Measurements from ENCODE around the gene NDUFA13. TPM values are rescaled to one million over a fixed set of nuclear protein-coding genes. Genes with fewer than 3 reads are reported as not detected.

The NDUFA13 gene
- total RNA-seq, 1 donor from 2014 or later: 47.9 TPM

- no peak overlapping the region for H3K27ac ChIP-seq
- intact Hi-C loops (cut with DNase I): no loop called here
- peaks cover 17% of the 10 kb centered on the region for H3K4me1 ChIP-seq
- DNase-seq (ENCODE audit: extremely low spot score in 2 of 2): no peak
- H3K36me3 ChIP-seq: peaks cover 0 to 19% of the 10 kb centered on the region in 2 donors
- H3K9me3 ChIP-seq: no peaks in the 10 kb centered on the region
- H3K27me3 ChIP-seq: no peaks in the 10 kb centered on the region
- H3K4me3 ChIP-seq: no peak overlapping the region
- TF ChIP-seq POLR2A (IDR thresholded peaks at IDR 0.05) (no peak), CTCF (IDR thresholded peaks at IDR 0.05) (no peak), POLR2AphosphoS5 (IDR thresholded peaks at IDR 0.05; ENCODE audit: insufficient read depth in 1 of 2, low read depth in 1 of 2) (no peak)
Observed at GRCh38 chr19:19527674-19528625, 11.9 kb downstream of the NDUFA13 start.

DNA sequence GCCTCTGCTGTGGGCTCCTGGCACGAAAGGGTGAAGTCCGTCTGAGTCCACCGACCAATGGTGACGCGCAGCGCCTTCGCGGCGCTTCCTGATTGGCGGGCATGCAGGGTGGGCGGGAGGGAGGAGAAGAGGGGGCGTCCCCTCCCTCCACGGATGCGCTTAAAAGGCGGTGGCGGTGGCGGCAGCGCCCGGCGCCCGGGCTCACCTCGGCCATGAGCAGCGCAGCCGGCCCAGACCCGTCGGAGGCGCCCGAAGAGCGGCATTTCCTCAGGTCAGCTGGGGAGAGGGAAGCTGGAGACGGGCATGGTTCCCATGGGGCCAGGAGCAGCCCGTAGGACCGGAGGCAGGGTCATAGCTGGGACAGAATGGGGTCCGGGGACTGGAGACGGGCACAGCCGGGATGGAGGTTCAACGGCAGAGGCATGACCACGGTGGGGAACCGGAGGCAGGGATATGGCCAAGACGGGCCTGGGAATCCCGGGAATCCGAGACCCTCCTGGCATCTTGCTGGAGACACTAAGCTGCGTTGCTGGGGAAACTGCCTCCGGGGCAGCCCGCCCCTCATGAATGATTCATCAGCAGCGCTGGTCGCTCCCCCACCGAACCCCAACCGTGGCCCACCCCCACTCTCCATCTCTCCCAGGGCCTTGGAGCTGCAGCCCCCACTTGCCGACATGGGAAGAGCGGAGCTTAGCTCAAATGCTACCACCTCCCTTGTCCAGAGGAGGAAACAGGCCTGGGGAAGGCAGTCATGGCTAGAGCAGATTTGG, 12.9 kb downstream of the NDUFA13 start, which contains the start of gene YJEFN3:
Gene YJEFN3 (plus strand): TSS at position 191 of the 770 bp plus-strand sequence. CDS start 22 bp downstream, at position 213.
- intact Hi-C loops (cut with DNase I): no loop called here
- H3K4me1 ChIP-seq: peaks cover 17% of the 10 kb centered on the region
- H3K36me3 ChIP-seq: peaks cover 0 to 19% of the 10 kb centered on the region in 2 donors
- no peaks in the 10 kb centered on the region for H3K27me3 ChIP-seq
- no peak within 1 kb of the TSS for H3K27ac ChIP-seq
- no peak for DNase-seq (ENCODE audit: extremely low spot score in 2 of 2)
- peak within 1 kb of the TSS; percentile 20 to 30 for H3K4me3 ChIP-seq
- no peaks in the 10 kb centered on the region for H3K9me3 ChIP-seq
- TF ChIP-seq CTCF (IDR thresholded peaks at IDR 0.05) (no peak), POLR2AphosphoS5 (IDR thresholded peaks at IDR 0.05; ENCODE audit: insufficient read depth in 1 of 2, low read depth in 1 of 2) (no peak), POLR2A (IDR thresholded peaks at IDR 0.05) (no peak)

- Histone ChIP-seq H3K27ac (no peak overlapping the region), H3K9me3 (no peaks in the 10 kb centered on the region), H3K27me3 (no peaks in the 10 kb centered on the region), H3K36me3 (peaks cover 0 to 19% of the 10 kb centered on the region in 2 donors), H3K4me1 (peaks cover 17% of the 10 kb centered on the region), H3K4me3 (no peak overlapping the region)
- intact Hi-C loops (cut with DNase I): loop anchor here (5.0 to 10.0 kb wide), 2 partner anchors 112 to 745 kb away; partner anchors contain the start of gene GMIP
- TF ChIP-seq POLR2AphosphoS5 (IDR thresholded peaks at IDR 0.05; ENCODE audit: insufficient read depth in 1 of 2, low read depth in 1 of 2): no peak
- TF ChIP-seq POLR2A (IDR thresholded peaks at IDR 0.05): no peak
- DNase-seq (ENCODE audit: extremely low spot score in 2 of 2): no peak
Observed at GRCh38 chr19:19529783-19530422, 13.9 kb downstream of the NDUFA13 start.

DNA sequence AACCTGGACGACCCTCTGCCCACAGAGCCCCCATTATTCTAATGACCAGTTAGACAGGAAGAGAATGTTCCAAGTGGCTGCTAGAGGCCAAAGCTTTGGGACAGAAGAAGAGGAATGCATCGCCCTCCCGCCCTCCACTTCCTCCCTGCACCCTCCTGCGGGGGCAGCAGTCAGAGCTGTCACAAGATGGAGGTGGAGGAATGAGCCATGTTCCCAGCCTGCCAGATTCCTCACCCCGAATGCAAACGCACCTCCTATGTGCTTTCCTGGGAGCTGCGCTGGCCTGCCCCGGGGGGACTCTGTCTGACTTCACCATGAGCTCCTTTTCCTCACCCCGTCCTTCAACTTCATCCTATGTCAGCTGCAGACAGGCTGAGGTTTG, 14.4 kb downstream of the NDUFA13 start:
- no peak for TF ChIP-seq POLR2AphosphoS5 (IDR thresholded peaks at IDR 0.05; ENCODE audit: insufficient read depth in 1 of 2, low read depth in 1 of 2)
- no peak for TF ChIP-seq CTCF (IDR thresholded peaks at IDR 0.05)
- TF ChIP-seq POLR2A (IDR thresholded peaks at IDR 0.05): no peak
- intact Hi-C loops (cut with DNase I): loop anchor here (5.0 to 10.0 kb wide), 2 partner anchors 112 to 744 kb away; partner anchors contain the start of gene GMIP
- Histone ChIP-seq H3K27me3 (no peaks in the 10 kb centered on the region), H3K4me3 (no peak overlapping the region), H3K27ac (no peak overlapping the region), H3K36me3 (peaks cover 0 to 19% of the 10 kb centered on the region in 2 donors), H3K9me3 (no peaks in the 10 kb centered on the region), H3K4me1 (peaks cover 17% of the 10 kb centered on the region)
- no peak for DNase-seq (ENCODE audit: extremely low spot score in 2 of 2)

DNA sequence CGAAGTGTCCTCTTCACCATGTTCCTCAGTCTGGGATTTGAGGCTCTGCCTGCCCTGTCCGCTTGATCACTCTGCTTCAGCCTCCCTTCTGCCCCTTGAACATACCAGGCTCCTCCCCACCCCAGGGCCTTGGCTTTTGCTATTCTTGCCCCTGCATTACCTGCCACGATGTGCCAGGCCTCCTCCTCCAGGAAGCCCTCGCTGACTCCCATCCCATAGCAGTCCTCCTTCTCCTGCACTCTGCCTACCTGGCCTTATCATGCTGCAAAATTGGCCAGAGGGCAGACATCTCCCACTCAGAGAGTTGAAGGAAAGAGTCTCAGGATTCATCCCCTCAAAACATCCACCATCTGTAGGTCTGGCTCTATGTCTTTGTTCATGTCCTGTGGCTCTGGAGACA, 14.9 kb downstream of the NDUFA13 start:
- DNase-seq (ENCODE audit: extremely low spot score in 2 of 2): no peak
- Histone ChIP-seq H3K27ac (no peak overlapping the region), H3K9me3 (no peaks in the 10 kb centered on the region), H3K27me3 (no peaks in the 10 kb centered on the region), H3K4me3 (no peak overlapping the region), H3K36me3 (peaks cover 0 to 19% of the 10 kb centered on the region in 2 donors), H3K4me1 (peaks cover 17% of the 10 kb centered on the region)
- no peak for TF ChIP-seq POLR2A (IDR thresholded peaks at IDR 0.05)
- TF ChIP-seq CTCF (IDR thresholded peaks at IDR 0.05): no peak
- no peak for TF ChIP-seq POLR2AphosphoS5 (IDR thresholded peaks at IDR 0.05; ENCODE audit: insufficient read depth in 1 of 2, low read depth in 1 of 2)
- intact Hi-C loops (cut with DNase I): loop anchor here (5.0 to 10.0 kb wide), 2 partner anchors 111 to 744 kb away; partner anchors contain the start of gene GMIP
